SK-N-SH (cell line): Measurements from ENCODE around the gene NEK5.

ENCODE experiments used
- EP300 ChIP-seq, 2 experiments: IDR thresholded peaks; 2 replicates each; pipeline versions ENCODE4 v1.4.0 to v1.6.1; 2012; ENCODE audit warnings: borderline replicate concordance in 1 of 2, low read depth in 1 of 2, low read length in 1 of 2
- JUND ChIP-seq: IDR thresholded peaks from 2 replicates; pipeline ENCODE4 v1.4.0; 2012
- USF2 ChIP-seq: fragments of 150-350 bp; IDR thresholded peaks from 2 replicates; pipeline ENCODE4 v1.6.1; 2017; ENCODE audit warnings: antibody characterized with exemption, low read length, low read depth, borderline replicate concordance
- TF ChIP-seq, protein P1 (sequence below): fragments of 200-600 bp; sonication (generic); IDR thresholded peaks from 2 replicates; pipeline ENCODE4 v1.6.1; 2017; ENCODE audit warnings: antibody characterized with exemption, mild to moderate bottlenecking, moderate library complexity
- TF ChIP-seq, protein P2 (sequence below): IDR thresholded peaks from 2 replicates; pipeline ENCODE4 v1.6.1; 2012; ENCODE audit warnings: mild to moderate bottlenecking, low read depth, low read length, moderate library complexity

DNA sequence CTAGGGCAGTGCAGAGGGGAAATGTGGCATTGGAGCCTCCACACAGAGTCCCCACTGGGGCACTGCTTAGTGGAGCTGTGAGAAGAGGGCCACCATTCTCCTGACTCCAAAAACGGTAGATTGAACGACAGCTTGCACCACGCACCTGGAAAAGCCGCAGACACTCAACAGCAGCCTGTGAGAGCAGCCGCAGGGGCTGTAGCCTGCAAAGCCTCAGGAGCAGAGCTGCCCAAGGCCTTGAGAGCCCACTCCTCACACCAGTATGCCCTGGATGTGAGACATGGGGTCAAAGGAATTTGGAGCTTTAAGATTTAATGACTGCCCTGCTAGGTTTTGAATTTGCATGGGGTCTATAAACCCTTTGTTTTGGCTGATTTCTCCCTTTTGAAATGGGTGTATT is 31.7 kb downstream of the NEK5 start:
- TF ChIP-seq USF2, result no peak
- TF ChIP-seq, protein P1, sequence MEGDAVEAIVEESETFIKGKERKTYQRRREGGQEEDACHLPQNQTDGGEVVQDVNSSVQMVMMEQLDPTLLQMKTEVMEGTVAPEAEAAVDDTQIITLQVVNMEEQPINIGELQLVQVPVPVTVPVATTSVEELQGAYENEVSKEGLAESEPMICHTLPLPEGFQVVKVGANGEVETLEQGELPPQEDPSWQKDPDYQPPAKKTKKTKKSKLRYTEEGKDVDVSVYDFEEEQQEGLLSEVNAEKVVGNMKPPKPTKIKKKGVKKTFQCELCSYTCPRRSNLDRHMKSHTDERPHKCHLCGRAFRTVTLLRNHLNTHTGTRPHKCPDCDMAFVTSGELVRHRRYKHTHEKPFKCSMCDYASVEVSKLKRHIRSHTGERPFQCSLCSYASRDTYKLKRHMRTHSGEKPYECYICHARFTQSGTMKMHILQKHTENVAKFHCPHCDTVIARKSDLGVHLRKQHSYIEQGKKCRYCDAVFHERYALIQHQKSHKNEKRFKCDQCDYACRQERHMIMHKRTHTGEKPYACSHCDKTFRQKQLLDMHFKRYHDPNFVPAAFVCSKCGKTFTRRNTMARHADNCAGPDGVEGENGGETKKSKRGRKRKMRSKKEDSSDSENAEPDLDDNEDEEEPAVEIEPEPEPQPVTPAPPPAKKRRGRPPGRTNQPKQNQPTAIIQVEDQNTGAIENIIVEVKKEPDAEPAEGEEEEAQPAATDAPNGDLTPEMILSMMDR, result no peak
- TF ChIP-seq EP300 (IDR thresholded peaks at IDR 0.05; ENCODE audit: borderline replicate concordance in 1 of 2, low read depth in 1 of 2, low read length in 1 of 2), result no peak
- TF ChIP-seq, protein P2, sequence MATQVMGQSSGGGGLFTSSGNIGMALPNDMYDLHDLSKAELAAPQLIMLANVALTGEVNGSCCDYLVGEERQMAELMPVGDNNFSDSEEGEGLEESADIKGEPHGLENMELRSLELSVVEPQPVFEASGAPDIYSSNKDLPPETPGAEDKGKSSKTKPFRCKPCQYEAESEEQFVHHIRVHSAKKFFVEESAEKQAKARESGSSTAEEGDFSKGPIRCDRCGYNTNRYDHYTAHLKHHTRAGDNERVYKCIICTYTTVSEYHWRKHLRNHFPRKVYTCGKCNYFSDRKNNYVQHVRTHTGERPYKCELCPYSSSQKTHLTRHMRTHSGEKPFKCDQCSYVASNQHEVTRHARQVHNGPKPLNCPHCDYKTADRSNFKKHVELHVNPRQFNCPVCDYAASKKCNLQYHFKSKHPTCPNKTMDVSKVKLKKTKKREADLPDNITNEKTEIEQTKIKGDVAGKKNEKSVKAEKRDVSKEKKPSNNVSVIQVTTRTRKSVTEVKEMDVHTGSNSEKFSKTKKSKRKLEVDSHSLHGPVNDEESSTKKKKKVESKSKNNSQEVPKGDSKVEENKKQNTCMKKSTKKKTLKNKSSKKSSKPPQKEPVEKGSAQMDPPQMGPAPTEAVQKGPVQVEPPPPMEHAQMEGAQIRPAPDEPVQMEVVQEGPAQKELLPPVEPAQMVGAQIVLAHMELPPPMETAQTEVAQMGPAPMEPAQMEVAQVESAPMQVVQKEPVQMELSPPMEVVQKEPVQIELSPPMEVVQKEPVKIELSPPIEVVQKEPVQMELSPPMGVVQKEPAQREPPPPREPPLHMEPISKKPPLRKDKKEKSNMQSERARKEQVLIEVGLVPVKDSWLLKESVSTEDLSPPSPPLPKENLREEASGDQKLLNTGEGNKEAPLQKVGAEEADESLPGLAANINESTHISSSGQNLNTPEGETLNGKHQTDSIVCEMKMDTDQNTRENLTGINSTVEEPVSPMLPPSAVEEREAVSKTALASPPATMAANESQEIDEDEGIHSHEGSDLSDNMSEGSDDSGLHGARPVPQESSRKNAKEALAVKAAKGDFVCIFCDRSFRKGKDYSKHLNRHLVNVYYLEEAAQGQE, result no peak
- no peak for TF ChIP-seq JUND
